ENCODE data around the gene BCL10. TPM values are rescaled to one million over a fixed set of nuclear protein-coding genes. Genes with fewer than 3 reads are reported as not detected.
A peak's percentile ranks its signal among the peaks of the same experiment; 100 is the strongest.

Gene BCL10
- total and polyA plus RNA-seq, 2 of the 13 experiments (the other 11 are each of a cell fraction or from before 2014, with no cell fraction given): 3.7 to 14.1 TPM

DNA sequence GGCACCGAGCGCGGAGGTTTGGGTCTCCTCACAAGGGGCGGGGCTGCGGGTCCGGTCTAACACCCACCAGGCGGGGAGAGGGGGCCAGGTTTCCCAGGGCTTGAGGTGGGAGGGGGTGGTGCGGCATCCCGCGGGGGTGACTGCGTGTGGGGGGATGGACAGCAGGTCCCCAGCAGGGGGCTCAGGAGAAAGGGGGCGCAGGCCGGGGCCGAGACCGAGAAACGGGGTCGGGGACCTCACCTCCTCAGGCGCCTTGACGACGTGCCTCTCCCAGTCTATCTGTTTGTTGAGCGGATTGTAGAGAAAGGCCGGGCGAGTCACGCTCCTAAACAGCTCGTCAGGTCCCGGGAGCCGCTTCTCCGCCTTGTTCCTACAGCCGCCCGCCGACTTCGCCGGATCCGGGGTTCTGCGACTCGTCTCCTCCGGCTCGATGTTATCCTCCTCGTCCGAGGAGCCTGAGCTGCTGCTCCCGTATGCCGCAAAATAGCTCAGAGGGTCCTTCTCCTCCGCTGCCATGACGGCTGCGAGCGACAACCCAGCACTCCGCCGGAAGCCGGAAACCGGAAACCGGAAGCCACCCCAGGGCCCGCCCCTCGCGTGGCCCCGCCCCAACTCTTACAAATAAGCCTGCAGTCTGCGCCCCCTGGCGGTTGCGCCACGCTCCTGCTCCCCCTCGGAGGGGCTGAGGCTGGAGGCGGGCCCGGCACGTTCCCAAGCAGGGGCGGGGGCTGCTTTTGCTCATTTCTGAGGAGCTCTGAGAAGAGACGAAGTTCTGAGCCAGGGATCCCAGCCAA lies 17.1 kb downstream of the BCL10 start, which contains the start of gene C1orf52 (continued):
- no peak for TF ChIP-seq ESRRA (CRISPR knock-in tag; IDR thresholded peaks at IDR 0.05; ENCODE audit: low read depth)
- 0 out of 2 replicates have a peak, but pooled peaks have one; percentile 13 for TF ChIP-seq RXRB (CRISPR knock-in tag; IDR thresholded peaks at IDR 0.05; ENCODE audit: borderline replicate concordance)
- TF ChIP-seq EHMT2 (IDR thresholded peaks at IDR 0.05; ENCODE audit: borderline replicate concordance, low read depth, low read length): no peak
- TF ChIP-seq ZNF598 (CRISPR knock-in tag; IDR thresholded peaks at IDR 0.05; ENCODE audit: borderline replicate concordance): peak; percentile 65; the same call in 1 of the 2 replicates
- no peak for TF ChIP-seq RORA (CRISPR knock-in tag; IDR thresholded peaks at IDR 0.05)
- TF ChIP-seq ZSCAN9 (CRISPR knock-in tag; IDR thresholded peaks at IDR 0.05; ENCODE audit: borderline replicate concordance): peak; percentile 28; the same call in 1 of the 2 replicates
- TF ChIP-seq ZMAT3 (CRISPR knock-in tag; conservative IDR thresholded peaks at IDR 0.05): no peak
- no peak for TF ChIP-seq ZNF431 (CRISPR knock-in tag; IDR thresholded peaks at IDR 0.05; ENCODE audit: borderline replicate concordance, low read depth)
- TF ChIP-seq, protein P1, sequence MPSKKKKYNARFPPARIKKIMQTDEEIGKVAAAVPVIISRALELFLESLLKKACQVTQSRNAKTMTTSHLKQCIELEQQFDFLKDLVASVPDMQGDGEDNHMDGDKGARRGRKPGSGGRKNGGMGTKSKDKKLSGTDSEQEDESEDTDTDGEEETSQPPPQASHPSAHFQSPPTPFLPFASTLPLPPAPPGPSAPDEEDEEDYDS (CRISPR knock-in tag; IDR thresholded peaks at IDR 0.05): peak; percentile 76
- TF ChIP-seq, protein P2, sequence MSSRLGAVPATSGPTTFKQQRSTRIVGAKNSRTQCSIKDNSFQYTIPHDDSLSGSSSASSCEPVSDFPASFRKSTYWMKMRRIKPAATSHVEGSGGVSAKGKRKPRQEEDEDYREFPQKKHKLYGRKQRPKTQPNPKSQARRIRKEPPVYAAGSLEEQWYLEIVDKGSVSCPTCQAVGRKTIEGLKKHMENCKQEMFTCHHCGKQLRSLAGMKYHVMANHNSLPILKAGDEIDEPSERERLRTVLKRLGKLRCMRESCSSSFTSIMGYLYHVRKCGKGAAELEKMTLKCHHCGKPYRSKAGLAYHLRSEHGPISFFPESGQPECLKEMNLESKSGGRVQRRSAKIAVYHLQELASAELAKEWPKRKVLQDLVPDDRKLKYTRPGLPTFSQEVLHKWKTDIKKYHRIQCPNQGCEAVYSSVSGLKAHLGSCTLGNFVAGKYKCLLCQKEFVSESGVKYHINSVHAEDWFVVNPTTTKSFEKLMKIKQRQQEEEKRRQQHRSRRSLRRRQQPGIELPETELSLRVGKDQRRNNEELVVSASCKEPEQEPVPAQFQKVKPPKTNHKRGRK (CRISPR knock-in tag; IDR thresholded peaks at IDR 0.05): no peak
- peak; percentile 12; the same call in 1 of the 2 replicates for TF ChIP-seq ZBTB7A (CRISPR knock-in tag; IDR thresholded peaks at IDR 0.05)
- TF ChIP-seq ZNF550 (CRISPR knock-in tag; IDR thresholded peaks at IDR 0.05; ENCODE audit: borderline replicate concordance): no peak
- TF ChIP-seq ZNF138 (CRISPR knock-in tag; IDR thresholded peaks at IDR 0.05; ENCODE audit: low read depth): 0 out of 2 replicates have a peak, but pooled peaks have one; percentile 18
- TF ChIP-seq FOXC1 (CRISPR knock-in tag; IDR thresholded peaks at IDR 0.05; ENCODE audit: borderline replicate concordance): peak; percentile 18; the same call in 1 of the 2 replicates
- no peak for TF ChIP-seq HHEX (CRISPR knock-in tag; IDR thresholded peaks at IDR 0.05)
- TF ChIP-seq, protein P3, sequence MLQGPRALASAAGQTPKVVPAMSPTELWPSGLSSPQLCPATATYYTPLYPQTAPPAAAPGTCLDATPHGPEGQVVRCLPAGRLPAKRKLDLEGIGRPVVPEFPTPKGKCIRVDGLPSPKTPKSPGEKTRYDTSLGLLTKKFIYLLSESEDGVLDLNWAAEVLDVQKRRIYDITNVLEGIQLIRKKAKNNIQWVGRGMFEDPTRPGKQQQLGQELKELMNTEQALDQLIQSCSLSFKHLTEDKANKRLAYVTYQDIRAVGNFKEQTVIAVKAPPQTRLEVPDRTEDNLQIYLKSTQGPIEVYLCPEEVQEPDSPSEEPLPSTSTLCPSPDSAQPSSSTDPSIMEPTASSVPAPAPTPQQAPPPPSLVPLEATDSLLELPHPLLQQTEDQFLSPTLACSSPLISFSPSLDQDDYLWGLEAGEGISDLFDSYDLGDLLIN (CRISPR knock-in tag; IDR thresholded peaks at IDR 0.05; ENCODE audit: borderline replicate concordance): no peak
- TF ChIP-seq, protein P4, sequence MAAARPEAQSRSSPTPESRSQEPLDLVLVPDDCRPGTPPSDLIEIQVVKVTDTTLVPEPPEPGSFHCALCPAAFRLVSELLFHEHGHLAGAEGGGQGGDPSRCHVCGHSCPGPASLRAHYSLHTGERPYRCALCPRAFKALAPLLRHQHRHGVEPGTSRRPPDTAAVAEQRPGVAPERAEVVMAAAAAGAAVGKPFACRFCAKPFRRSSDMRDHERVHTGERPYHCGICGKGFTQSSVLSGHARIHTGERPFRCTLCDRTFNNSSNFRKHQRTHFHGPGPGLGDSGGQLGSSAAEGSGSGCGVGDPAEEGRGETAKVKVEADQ (CRISPR knock-in tag; IDR thresholded peaks at IDR 0.05; ENCODE audit: borderline replicate concordance): 0 out of 2 replicates have a peak, but pooled peaks have one; percentile 41
- no peak for TF ChIP-seq NFIB (CRISPR knock-in tag; IDR thresholded peaks at IDR 0.05; ENCODE audit: borderline replicate concordance)
- no peak for TF ChIP-seq ZNF569 (CRISPR knock-in tag; IDR thresholded peaks at IDR 0.05; ENCODE audit: borderline replicate concordance)
- TF ChIP-seq, protein P5, sequence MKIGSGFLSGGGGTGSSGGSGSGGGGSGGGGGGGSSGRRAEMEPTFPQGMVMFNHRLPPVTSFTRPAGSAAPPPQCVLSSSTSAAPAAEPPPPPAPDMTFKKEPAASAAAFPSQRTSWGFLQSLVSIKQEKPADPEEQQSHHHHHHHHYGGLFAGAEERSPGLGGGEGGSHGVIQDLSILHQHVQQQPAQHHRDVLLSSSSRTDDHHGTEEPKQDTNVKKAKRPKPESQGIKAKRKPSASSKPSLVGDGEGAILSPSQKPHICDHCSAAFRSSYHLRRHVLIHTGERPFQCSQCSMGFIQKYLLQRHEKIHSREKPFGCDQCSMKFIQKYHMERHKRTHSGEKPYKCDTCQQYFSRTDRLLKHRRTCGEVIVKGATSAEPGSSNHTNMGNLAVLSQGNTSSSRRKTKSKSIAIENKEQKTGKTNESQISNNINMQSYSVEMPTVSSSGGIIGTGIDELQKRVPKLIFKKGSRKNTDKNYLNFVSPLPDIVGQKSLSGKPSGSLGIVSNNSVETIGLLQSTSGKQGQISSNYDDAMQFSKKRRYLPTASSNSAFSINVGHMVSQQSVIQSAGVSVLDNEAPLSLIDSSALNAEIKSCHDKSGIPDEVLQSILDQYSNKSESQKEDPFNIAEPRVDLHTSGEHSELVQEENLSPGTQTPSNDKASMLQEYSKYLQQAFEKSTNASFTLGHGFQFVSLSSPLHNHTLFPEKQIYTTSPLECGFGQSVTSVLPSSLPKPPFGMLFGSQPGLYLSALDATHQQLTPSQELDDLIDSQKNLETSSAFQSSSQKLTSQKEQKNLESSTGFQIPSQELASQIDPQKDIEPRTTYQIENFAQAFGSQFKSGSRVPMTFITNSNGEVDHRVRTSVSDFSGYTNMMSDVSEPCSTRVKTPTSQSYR (CRISPR knock-in tag; IDR thresholded peaks at IDR 0.05; ENCODE audit: borderline replicate concordance): no peak
- TF ChIP-seq NR2F6 (IDR thresholded peaks at IDR 0.05): no peak
- TF ChIP-seq NR2F6 (CRISPR knock-in tag; IDR thresholded peaks at IDR 0.05): no peak
- TF ChIP-seq MYNN (CRISPR knock-in tag; IDR thresholded peaks at IDR 0.05; ENCODE audit: low read depth): no peak
